Mesenchymal stem cell (in vitro differentiated cells and primary cell): Measurements from ENCODE around the gene TRIM28.
A peak's percentile ranks its signal among the peaks of the same experiment; 100 is the strongest.
"Not testable (repeated sequence)": the region's sequence is repeated elsewhere in the genome, so short reads cannot be mapped to it uniquely, and the experiment has no call there.

Experiments
- DNase-seq: peaks from one replicate; pipeline ENCODE4 v3.0.0-alpha.2; 2013
- H2AFZ ChIP-seq: one replicate; pipeline ENCODE4 v1.6.1; 2013; ENCODE audit warnings: low read depth, mild to moderate bottlenecking, control low read depth, inconsistent platforms, low read length, moderate library complexity
- H2AK5ac ChIP-seq: 2 replicates; pipeline ENCODE4 v1.6.1; 2013; ENCODE audit warnings: low read length, moderate library complexity, mild to moderate bottlenecking, inconsistent platforms; ENCODE audit not compliant: severe bottlenecking
- H2BK120ac ChIP-seq: one replicate; pipeline ENCODE4 v1.6.1; 2013; ENCODE audit warnings: low read depth, mild to moderate bottlenecking, inconsistent platforms, low read length, moderate library complexity
- H2BK12ac ChIP-seq, 2 experiments: one replicate each; pipeline ENCODE4 v1.6.1; 2013; ENCODE audit warnings: inconsistent platforms in 2 of 2, low read length in 2 of 2, mild to moderate bottlenecking in 2 of 2, moderate library complexity in 2 of 2, control low read depth in 1 of 2
- H2BK15ac ChIP-seq: one replicate; pipeline ENCODE4 v1.6.1; 2013; ENCODE audit warnings: mild to moderate bottlenecking, low read depth, inconsistent platforms; ENCODE audit not compliant: poor library complexity, severe bottlenecking
- H2BK5ac ChIP-seq: 2 replicates; pipeline ENCODE4 v1.6.1; 2013; ENCODE audit warnings: low read depth, mild to moderate bottlenecking, low read length, control low read depth, inconsistent platforms; ENCODE audit not compliant: poor library complexity, severe bottlenecking
- H3K14ac ChIP-seq, 2 experiments: one replicate each; pipeline ENCODE4 v1.6.1; 2013; ENCODE audit warnings: inconsistent platforms in 2 of 2, low read length in 2 of 2, control low read depth in 1 of 2, mild to moderate bottlenecking in 1 of 2, moderate library complexity in 1 of 2
- H3K18ac ChIP-seq, 2 experiments: one replicate each; pipeline ENCODE4 v1.6.1; 2013; ENCODE audit warnings: inconsistent platforms in 2 of 2, low read length in 2 of 2, control low read depth in 1 of 2, low read depth in 1 of 2, mild to moderate bottlenecking in 1 of 2
- H3K23ac ChIP-seq, 2 experiments: one replicate each; pipeline ENCODE4 v1.6.1; 2013; ENCODE audit warnings: inconsistent platforms in 2 of 2, low read length in 2 of 2, mild to moderate bottlenecking in 2 of 2, moderate library complexity in 2 of 2, control low read depth in 1 of 2
- H3K27ac ChIP-seq: 2 replicates; pipeline ENCODE4 v1.5.1; 2013; ENCODE audit warnings: mild to moderate bottlenecking, moderate library complexity, low read length, control low read depth, inconsistent platforms; ENCODE audit not compliant: poor library complexity, severe bottlenecking
- H3K27me3 ChIP-seq, 2 experiments: 2 replicates each; pipeline versions ENCODE4 v1.6.1 to v1.7.0; 2013; ENCODE audit warnings: low read length in 2 of 2, mild to moderate bottlenecking in 2 of 2, moderate library complexity in 2 of 2, control low read depth in 1 of 2, inconsistent platforms in 1 of 2; ENCODE audit not compliant: control insufficient read depth in 1 of 2, insufficient read depth in 1 of 2
- H3K36me3 ChIP-seq, 2 experiments: 2 replicates each; pipeline versions ENCODE4 v1.6.1 to v1.7.0; 2013; ENCODE audit warnings: low read length in 2 of 2, control low read depth in 1 of 2, inconsistent platforms in 1 of 2, low read depth in 1 of 2, mild to moderate bottlenecking in 1 of 2; ENCODE audit not compliant: insufficient read depth in 2 of 2, control insufficient read depth in 1 of 2
- H3K4ac ChIP-seq, 2 experiments: one replicate each; pipeline ENCODE4 v1.6.1; 2013; ENCODE audit warnings: inconsistent platforms in 2 of 2, low read length in 2 of 2, mild to moderate bottlenecking in 2 of 2, moderate library complexity in 2 of 2, control low read depth in 1 of 2, low read depth in 1 of 2
- H3K4me1 ChIP-seq: 2 replicates; pipeline ENCODE4 v1.6.1; 2013; ENCODE audit warnings: low read depth, low read length, control low read depth; ENCODE audit not compliant: control insufficient read depth, insufficient read depth
- H3K4me2 ChIP-seq: 2 replicates; pipeline ENCODE4 v1.6.1; 2013; ENCODE audit warnings: low read length, mild to moderate bottlenecking, inconsistent platforms; ENCODE audit not compliant: poor library complexity, severe bottlenecking
- H3K4me3 ChIP-seq, 2 experiments: 2 replicates each; pipeline versions ENCODE4 v1.5.1 to v1.7.0; 2013; ENCODE audit warnings: low read length in 2 of 2, mild to moderate bottlenecking in 2 of 2, control low read depth in 1 of 2, low read depth in 1 of 2; ENCODE audit not compliant: insufficient read depth in 1 of 2
- H3K79me1 ChIP-seq: replicated peaks from 2 replicates; pipeline ENCODE4 v1.6.1; 2013; ENCODE audit warnings: mild to moderate bottlenecking, control low read depth, low read length, inconsistent platforms; ENCODE audit not compliant: poor library complexity, severe bottlenecking
- H3K9ac ChIP-seq: 2 replicates; pipeline ENCODE4 v1.7.0; 2013; ENCODE audit warnings: mild to moderate bottlenecking, low read length, moderate library complexity
- H3K9me3 ChIP-seq: 2 replicates; pipeline ENCODE4 v1.7.0; 2013; ENCODE audit warnings: mild to moderate bottlenecking, low read length; ENCODE audit not compliant: control insufficient read depth
- H4K8ac ChIP-seq: one replicate; pipeline ENCODE4 v1.6.1; 2013; ENCODE audit warnings: inconsistent platforms, mild to moderate bottlenecking, low read length, moderate library complexity
- H4K91ac ChIP-seq: one replicate; pipeline ENCODE4 v1.6.1; 2013; ENCODE audit warnings: mild to moderate bottlenecking, low read length, inconsistent platforms
- WGBS: methylation state at CpG from one replicate; pipeline ENCODE4 v1.1.7; 2013; ENCODE audit warnings: mixed read lengths; 5-methylcytosine and 5-hydroxymethylcytosine counted together

TRIM28 gene

GRCh38 chr19:58538257-58539168 lies 5.4 kb upstream of the TRIM28 start:
- H3K18ac ChIP-seq: peak overlapping the region; percentile 12 to 75
- no peak overlapping the region for H3K9ac ChIP-seq
- peak overlapping the region; percentile 83 for H4K8ac ChIP-seq
- no peak overlapping the region for H2BK15ac ChIP-seq
- no peak overlapping the region for H2AK5ac ChIP-seq
- H3K4me2 ChIP-seq: peak overlapping the region; percentile 85
- peaks cover 33 to 44% of the 10 kb centered on the region in 2 experiments for H3K27me3 ChIP-seq
- no peaks in the 10 kb centered on the region for H3K36me3 ChIP-seq
- no peak for DNase-seq
- peak overlapping the region in 1 of 2 experiments; percentile 12 for H3K14ac ChIP-seq
- peak overlapping the region in 1 of 2 experiments; percentile 53 for H3K4me3 ChIP-seq
- peaks cover 8% of the 10 kb centered on the region for H3K4me1 ChIP-seq
- WGBS: 3% methylated on average over 43 of the region's 55 CpGs
- no peak overlapping the region for H3K4ac ChIP-seq
- H3K27ac ChIP-seq: no peak overlapping the region
- H2BK5ac ChIP-seq: no peak overlapping the region
- peak overlapping the region in 1 of 2 experiments; percentile 50 for H3K23ac ChIP-seq
- peak overlapping the region in 1 of 2 experiments; percentile 15 for H2BK12ac ChIP-seq
- no peak overlapping the region for H2BK120ac ChIP-seq
- H3K79me1 ChIP-seq: no peaks in the 10 kb centered on the region
- peak overlapping the region; percentile 81 for H4K91ac ChIP-seq
- peak overlapping the region; percentile 60 for H2AFZ ChIP-seq
- no peaks in the 10 kb centered on the region for H3K9me3 ChIP-seq

- H2BK12ac ChIP-seq, H3K9me3 ChIP-seq, H3K4me1 ChIP-seq, H3K23ac ChIP-seq, H2BK15ac ChIP-seq, H2BK120ac ChIP-seq, H3K36me3 ChIP-seq, H3K14ac ChIP-seq, H3K79me1 ChIP-seq, H3K18ac ChIP-seq, H2AFZ ChIP-seq, H3K4ac ChIP-seq, H2AK5ac ChIP-seq, DNase-seq, H3K4me3 ChIP-seq, H3K4me2 ChIP-seq, H2BK5ac ChIP-seq, H4K8ac ChIP-seq, H3K9ac ChIP-seq, H3K27ac ChIP-seq: not testable (repeated sequence)
- Histone ChIP-seq H3K27me3 (peaks cover 29 to 44% of the 10 kb centered on the region in 2 experiments), H4K91ac (peak overlapping the region; percentile 21)
These were observed 4.7 kb upstream of the TRIM28 start for GRCh38 chr19:58539169-58539559.

DNA sequence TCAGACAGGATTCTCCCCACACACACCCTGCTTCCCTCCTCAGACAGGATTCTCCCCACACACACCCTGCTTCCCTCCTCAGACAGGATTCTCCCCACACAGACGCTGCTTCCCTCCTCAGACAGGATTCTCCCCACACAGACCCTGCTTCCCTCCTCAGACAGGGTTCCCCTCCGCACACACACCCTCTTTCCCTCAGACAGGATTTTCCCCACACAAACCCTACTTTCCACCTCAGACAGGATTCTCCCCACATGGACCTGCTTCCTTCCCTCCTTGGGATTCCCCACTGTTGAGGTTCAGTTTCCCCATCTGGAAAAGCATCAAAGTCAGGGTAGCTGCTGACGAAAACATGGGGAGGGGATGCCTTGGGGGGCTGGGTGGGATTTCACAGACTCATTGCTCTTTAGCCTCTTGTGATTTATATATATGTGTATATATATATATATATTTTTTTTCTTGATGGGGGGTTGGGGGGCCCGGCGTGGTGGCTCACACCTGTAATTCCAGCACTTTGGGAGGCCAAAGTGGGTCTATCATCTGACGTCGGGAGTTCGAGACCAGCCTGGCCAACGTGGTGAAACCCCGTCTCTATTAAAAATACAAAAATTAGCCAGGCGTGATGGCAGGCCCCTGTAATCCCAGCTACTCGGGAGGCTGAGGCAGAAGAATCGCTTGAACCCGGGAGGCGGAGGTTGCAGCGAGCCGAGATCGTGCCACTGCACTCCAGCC lies 1.1 kb upstream of the TRIM28 start:
- not testable (repeated sequence) for H3K4me2 ChIP-seq, DNase-seq, H2AFZ ChIP-seq, H3K14ac ChIP-seq, H3K4ac ChIP-seq, H3K4me3 ChIP-seq, H3K9me3 ChIP-seq, H3K79me1 ChIP-seq, H3K18ac ChIP-seq, H3K27ac ChIP-seq, H3K23ac ChIP-seq, H2AK5ac ChIP-seq, H4K8ac ChIP-seq, H4K91ac ChIP-seq, H2BK15ac ChIP-seq, H2BK5ac ChIP-seq
- Histone ChIP-seq H3K9ac (peak overlapping the region; percentile 94), H3K4me1 (peaks cover 23% of the 10 kb centered on the region), H3K27me3 (peaks cover 24 to 29% of the 10 kb centered on the region in 2 experiments), H2BK120ac (peak overlapping the region; percentile 2), H3K36me3 (peaks cover 20 to 21% of the 10 kb centered on the region in 2 experiments), H2BK12ac (peak overlapping the region in 1 of 2 experiments; percentile 61)
- WGBS: 91% methylated on average over 17 of the region's 18 CpGs
